Endothelial cell (in vitro differentiated cells): ENCODE data around the gene CCL21. TPM values are rescaled to one million over a fixed set of nuclear protein-coding genes. Genes with fewer than 3 reads are reported as not detected.

Experiments
- DNase-seq: peaks from one replicate; pipeline ENCODE4 v3.0.0; 2021; ENCODE audit warnings: low spot score
- H3K27ac Mint-ChIP-seq: one replicate; pipeline ENCODE4 v1.8.0; 2021; ENCODE audit warnings: mixed read lengths, inconsistent platforms; ENCODE audit not compliant: unreplicated experiment
- H3K27me3 Mint-ChIP-seq: one replicate; pipeline ENCODE4 v1.8.0; 2021; ENCODE audit warnings: mild to moderate bottlenecking, moderate library complexity, mixed read lengths, inconsistent platforms; ENCODE audit not compliant: unreplicated experiment
- H3K36me3 Mint-ChIP-seq: one replicate; pipeline ENCODE4 v1.8.0; 2021; ENCODE audit warnings: mild to moderate bottlenecking, low read depth, mixed read lengths, inconsistent platforms; ENCODE audit not compliant: unreplicated experiment
- H3K4me1 Mint-ChIP-seq: one replicate; pipeline ENCODE4 v1.8.0; 2021; ENCODE audit warnings: mild to moderate bottlenecking, mixed read lengths, inconsistent platforms; ENCODE audit not compliant: unreplicated experiment
- H3K4me3 Mint-ChIP-seq: one replicate; pipeline ENCODE4 v1.8.0; 2021; ENCODE audit warnings: mild to moderate bottlenecking, mixed read lengths, inconsistent platforms; ENCODE audit not compliant: unreplicated experiment
- H3K9me3 Mint-ChIP-seq: one replicate; pipeline ENCODE4 v1.8.0; 2021; ENCODE audit warnings: mixed read lengths, inconsistent platforms; ENCODE audit not compliant: unreplicated experiment
- total RNA-seq: library from RNA; stranded (reverse); fragmentation: NEBNext Ultra II Directional; extraction: Animal tissue kit (Norgen Biotek cat#: 25700); gene quantifications from one replicate; pipeline ENCODE4 v1.2.1, GENCODE V29; 2021; ENCODE audit not compliant: unreplicated experiment
- TF ChIP-seq, protein P1 (sequence below): fragments of 200-600 bp; sonication (generic); IDR thresholded peaks from one replicate; pipeline ENCODE4 v1.5.0; 2021; ENCODE audit warnings: antibody characterized with exemption; ENCODE audit not compliant: unreplicated experiment

The CCL21 gene
- total RNA-seq, 1 donor from 2014 or later: not detected

DNA sequence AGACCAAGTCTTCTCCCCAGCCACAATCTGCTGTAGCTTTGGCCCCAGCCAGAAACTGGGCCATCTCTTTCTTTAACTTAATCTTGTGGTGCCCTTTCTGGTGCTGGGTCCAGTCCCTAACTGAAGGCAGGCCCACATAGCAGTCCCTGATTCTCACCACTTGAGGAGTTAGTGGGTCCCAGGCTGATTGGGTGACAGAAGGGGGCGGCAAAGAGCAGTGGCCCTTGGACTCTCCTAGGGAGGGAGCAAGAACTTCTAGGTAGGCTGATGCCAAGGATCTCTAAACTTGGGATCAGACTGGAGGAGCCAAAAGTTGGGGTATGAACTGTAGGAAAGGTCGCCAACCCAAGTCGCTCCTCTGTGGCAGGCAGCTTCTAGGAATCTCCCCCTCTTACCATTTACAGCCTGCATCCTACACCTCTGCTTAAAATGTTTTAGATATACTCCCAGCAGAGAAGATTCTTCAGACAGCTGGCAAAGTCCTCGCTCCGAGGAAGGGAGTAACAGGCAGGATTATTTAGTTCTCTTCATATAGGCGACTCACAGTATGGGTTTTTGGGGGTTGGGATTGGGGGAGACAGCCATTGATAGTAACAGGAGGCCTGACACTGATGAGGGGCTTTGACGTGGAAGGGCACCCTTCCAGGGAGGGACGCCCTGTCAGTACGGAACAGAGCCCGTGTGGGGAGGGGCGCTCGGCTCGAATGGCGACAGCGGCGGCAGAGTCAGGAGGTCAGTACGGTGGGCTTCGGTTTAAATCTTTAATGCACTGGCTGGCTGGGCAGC is 45.5 kb downstream of the CCL21 start:
- H3K9me3 Mint-ChIP-seq: peaks cover 4% of the 10 kb centered on the region
- peak; percentile 87 for DNase-seq
- TF ChIP-seq, protein P1, sequence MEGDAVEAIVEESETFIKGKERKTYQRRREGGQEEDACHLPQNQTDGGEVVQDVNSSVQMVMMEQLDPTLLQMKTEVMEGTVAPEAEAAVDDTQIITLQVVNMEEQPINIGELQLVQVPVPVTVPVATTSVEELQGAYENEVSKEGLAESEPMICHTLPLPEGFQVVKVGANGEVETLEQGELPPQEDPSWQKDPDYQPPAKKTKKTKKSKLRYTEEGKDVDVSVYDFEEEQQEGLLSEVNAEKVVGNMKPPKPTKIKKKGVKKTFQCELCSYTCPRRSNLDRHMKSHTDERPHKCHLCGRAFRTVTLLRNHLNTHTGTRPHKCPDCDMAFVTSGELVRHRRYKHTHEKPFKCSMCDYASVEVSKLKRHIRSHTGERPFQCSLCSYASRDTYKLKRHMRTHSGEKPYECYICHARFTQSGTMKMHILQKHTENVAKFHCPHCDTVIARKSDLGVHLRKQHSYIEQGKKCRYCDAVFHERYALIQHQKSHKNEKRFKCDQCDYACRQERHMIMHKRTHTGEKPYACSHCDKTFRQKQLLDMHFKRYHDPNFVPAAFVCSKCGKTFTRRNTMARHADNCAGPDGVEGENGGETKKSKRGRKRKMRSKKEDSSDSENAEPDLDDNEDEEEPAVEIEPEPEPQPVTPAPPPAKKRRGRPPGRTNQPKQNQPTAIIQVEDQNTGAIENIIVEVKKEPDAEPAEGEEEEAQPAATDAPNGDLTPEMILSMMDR: peak; percentile 58
- H3K27ac Mint-ChIP-seq: peak overlapping the region; percentile 55
- H3K4me3 Mint-ChIP-seq: peak overlapping the region; percentile 92
- peaks cover 11% of the 10 kb centered on the region for H3K27me3 Mint-ChIP-seq
- peaks cover 23% of the 10 kb centered on the region for H3K4me1 Mint-ChIP-seq
- peaks cover 23% of the 10 kb centered on the region for H3K36me3 Mint-ChIP-seq

DNA sequence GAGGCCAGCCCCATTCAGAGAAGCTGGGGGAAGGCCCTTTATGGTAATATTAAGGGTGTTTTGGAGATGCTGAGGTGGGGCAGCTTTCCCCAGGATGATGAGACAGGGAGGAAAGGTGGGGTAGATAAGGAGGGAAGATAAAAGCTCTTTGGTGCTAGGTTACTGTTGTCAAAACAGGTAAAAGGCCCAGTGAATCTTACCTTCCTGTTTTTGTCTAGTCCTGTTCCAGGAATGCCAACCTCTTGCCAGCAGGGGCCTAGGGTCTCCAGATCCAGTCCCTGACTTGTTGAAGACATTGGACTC is 46.7 kb downstream of the CCL21 start:
- Mint-ChIP-seq H3K27me3 (peaks cover 15% of the 10 kb centered on the region), H3K4me3 (no peak overlapping the region), H3K9me3 (no peaks in the 10 kb centered on the region), H3K4me1 (peaks cover 23% of the 10 kb centered on the region), H3K27ac (no peak overlapping the region), H3K36me3 (peaks cover 14% of the 10 kb centered on the region)
- no peak for DNase-seq
- TF ChIP-seq, protein P1: no peak

DNA sequence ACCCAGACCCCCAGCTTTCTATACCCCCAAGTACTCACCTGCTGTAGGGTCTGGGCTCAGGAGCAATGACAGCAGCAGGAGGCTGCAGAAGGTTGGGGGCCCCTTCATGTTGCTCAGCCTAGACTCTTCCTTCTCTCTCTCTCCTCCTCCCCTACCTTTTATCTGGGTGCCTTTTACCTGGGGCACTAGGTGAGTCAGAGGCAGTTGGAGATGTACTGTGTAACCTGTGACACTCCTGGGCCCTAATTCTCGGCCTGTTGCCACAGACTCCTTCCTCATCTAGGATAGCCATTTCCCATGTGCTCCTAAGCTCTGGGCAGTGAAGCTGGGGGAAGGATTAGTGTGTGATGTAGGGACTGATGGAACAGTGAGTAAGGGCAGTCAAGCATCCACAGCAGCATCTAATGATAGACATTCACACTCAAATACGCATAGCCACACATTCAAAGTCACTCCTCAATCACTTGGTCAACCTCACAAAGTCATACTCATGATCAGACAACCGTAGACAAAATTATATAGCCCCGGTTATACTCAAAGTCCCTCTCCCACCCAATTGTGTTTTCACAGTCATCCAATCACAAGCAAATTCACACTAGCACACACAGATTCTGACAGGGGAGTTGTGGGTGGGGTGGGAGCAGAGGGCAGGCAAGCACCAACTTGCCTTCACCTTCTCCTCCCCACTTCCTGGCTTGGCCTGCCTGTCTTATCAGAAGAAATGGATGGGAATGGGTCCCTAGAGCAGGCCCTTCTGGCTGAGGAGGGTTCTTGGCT is 47.2 kb downstream of the CCL21 start, which contains the start of gene CCL27:
Gene CCL27, minus strand, starts transcription at position 132 of the 777 bp plus-strand sequence. Its CDS starts 24 bp downstream, at position 108.
- Mint-ChIP-seq H3K36me3 (peaks cover 14% of the 10 kb centered on the region), H3K9me3 (no peaks in the 10 kb centered on the region), H3K27me3 (peaks cover 15% of the 10 kb centered on the region), H3K4me3 (peak within 1 kb of the TSS; percentile 65), H3K4me1 (peaks cover 23% of the 10 kb centered on the region), H3K27ac (no peak within 1 kb of the TSS)
- TF ChIP-seq, protein P1: no peak
- no peak for DNase-seq

DNA sequence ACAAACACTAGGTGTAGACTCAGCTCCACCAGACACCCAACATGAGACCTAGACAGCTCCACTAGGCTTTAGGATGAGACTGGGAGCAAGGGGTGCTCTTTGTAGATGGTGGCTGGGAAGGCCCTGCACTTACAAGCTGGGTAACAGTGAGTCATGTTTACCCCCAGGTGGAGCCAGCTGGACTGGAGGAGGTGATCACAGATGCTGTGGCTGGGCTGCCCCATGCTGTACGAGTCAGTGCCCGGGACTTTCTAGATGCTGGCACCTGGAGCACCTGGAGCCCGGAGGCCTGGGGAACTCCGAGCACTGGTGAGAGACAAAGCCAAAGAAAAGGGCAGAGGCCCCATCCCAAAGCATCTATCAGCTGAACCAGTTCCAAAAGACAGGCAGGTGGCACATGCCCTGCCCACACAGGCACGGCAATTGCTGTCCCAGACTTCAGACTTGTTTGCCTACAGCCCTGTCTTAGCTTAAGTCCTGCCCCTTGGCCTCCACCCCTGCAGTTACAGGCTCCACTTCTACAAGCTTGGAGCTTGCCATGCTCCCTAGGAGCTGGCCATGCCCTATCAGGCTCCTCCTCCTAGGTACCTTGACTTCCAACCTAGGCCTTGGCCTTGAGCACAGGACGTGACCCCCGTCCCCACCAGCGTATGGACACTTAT is 50.2 kb downstream of the CCL21 start:
- no peak overlapping the region for H3K4me3 Mint-ChIP-seq
- DNase-seq: no peak
- H3K9me3 Mint-ChIP-seq: no peaks in the 10 kb centered on the region
- H3K36me3 Mint-ChIP-seq: peaks cover 14% of the 10 kb centered on the region
- TF ChIP-seq, protein P1: no peak
- no peak overlapping the region for H3K27ac Mint-ChIP-seq
- peaks cover 20% of the 10 kb centered on the region for H3K27me3 Mint-ChIP-seq
- H3K4me1 Mint-ChIP-seq: peaks cover 20% of the 10 kb centered on the region

Other genes with a start within 250 kb of the CCL21 start
- gene ENHO, start 187.1 kb downstream of the CCL21 start, total RNA-seq: 4.1 TPM
- 3.1 TPM for gene CNTFR, start 120.4 kb downstream of the CCL21 start, total RNA-seq
- gene RPP25L, start 98.0 kb downstream of the CCL21 start, total RNA-seq: 12.9 TPM
- 81.5 TPM for gene DCTN3, start 89.6 kb downstream of the CCL21 start, total RNA-seq
- gene ARID3C, start 81.1 kb downstream of the CCL21 start, total RNA-seq: not detected
- 25.9 TPM for gene SIGMAR1, start 72.3 kb downstream of the CCL21 start, total RNA-seq
- 53.1 TPM for gene GALT, start 63.5 kb downstream of the CCL21 start, total RNA-seq
- 61.4 TPM for gene IL11RA, start 58.0 kb downstream of the CCL21 start, total RNA-seq
- not detected for gene CCL27, start 47.5 kb downstream of the CCL21 start, total RNA-seq
- not detected for gene CCL19, start 18.9 kb downstream of the CCL21 start, total RNA-seq
- 0.13 TPM for gene PHF24, start 248.1 kb upstream of the CCL21 start, total RNA-seq